H1 (cell line): Measurements from ENCODE around the gene SNAP47. TPM values are rescaled to one million over a fixed set of nuclear protein-coding genes. Genes with fewer than 3 reads are reported as not detected.

Source experiments
- CEBPB ChIP-seq: IDR thresholded peaks from 2 replicates; pipeline ENCODE4 v1.6.1; 2012; ENCODE audit warnings: low read depth, low read length
- CHD1 ChIP-seq: IDR thresholded peaks from 2 replicates; pipeline ENCODE4 v1.6.1; 2012; ENCODE audit warnings: low read depth, low read length, improper control_type of control experiment
- HDAC6 ChIP-seq: IDR thresholded peaks from one replicate; pipeline ENCODE4 v1.7.1; 2012; ENCODE audit warnings: low read depth, mild to moderate bottlenecking, inconsistent platforms, low read length, moderate library complexity
- JUN ChIP-seq: IDR thresholded peaks from 2 replicates; pipeline ENCODE4 v1.6.1; 2011; ENCODE audit warnings: low read depth, mild to moderate bottlenecking, improper control_type of control experiment, low read length
- JUND ChIP-seq: IDR thresholded peaks from 2 replicates; pipeline ENCODE4 v1.6.1; 2011; ENCODE audit warnings: mild to moderate bottlenecking, improper control_type of control experiment, low read length
- MAFK ChIP-seq: IDR thresholded peaks from 2 replicates; pipeline ENCODE4 v1.6.1; 2012; ENCODE audit warnings: low read depth, mild to moderate bottlenecking, improper control_type of control experiment, low read length
- NRF1 ChIP-seq: IDR thresholded peaks from 2 replicates; pipeline ENCODE4 v1.6.1; 2011; ENCODE audit warnings: mild to moderate bottlenecking, low read depth, low read length, improper control_type of control experiment
- TAF7 ChIP-seq: optimal IDR thresholded peaks from 2 replicates; pipeline ENCODE3; 2011; ENCODE audit warnings: low read depth, mild to moderate bottlenecking, inconsistent platforms, low read length, moderate library complexity, borderline replicate concordance
- TCF12 ChIP-seq: IDR thresholded peaks from 2 replicates; pipeline ENCODE4 v1.6.1; 2011; ENCODE audit warnings: low read depth, mild to moderate bottlenecking, low read length
- polyA plus RNA-seq, 7 experiments: library from polyadenylated mRNA; depleted of rRNA in 3 of 7; stranded (reverse) in 5 of 7; unstranded in 2 of 7; fragments of >200 nt in 5 of 7; fragments of 200-250 nt in 2 of 7; gene quantifications; 1 replicate in 5 of 7; 2 replicates in 1 of 7; 4 replicates in 1 of 7; pipeline versions ENCODE4 v1.2.1 to v1.2.3, GENCODE V29; 2011 to 2013; ENCODE audit warnings: missing spikeins in 2 of 7, mixed read lengths in 2 of 7
- total RNA-seq: library from RNA; stranded (reverse); fragmentation: NEBNext Ultra II Directional; extraction: Animal tissue kit (Norgen Biotek cat#: 25700); gene quantifications from 2 replicates; pipeline ENCODE4 v1.2.1, GENCODE V29; 2021
- TF ChIP-seq, protein P1 (sequence below): fragments of 300-600 bp; sonication (generic); IDR thresholded peaks from 2 replicates; pipeline ENCODE4 v1.7.1; 2012; ENCODE audit warnings: low read length, moderate library complexity, mild to moderate bottlenecking, inconsistent platforms; ENCODE audit not compliant: insufficient replicate concordance

SNAP47 gene
- total and polyA plus RNA-seq, 2 of the 8 experiments (the other 6 are each of a cell fraction or from before 2014, with no cell fraction given), result 37.6 to 42.2 TPM

DNA sequence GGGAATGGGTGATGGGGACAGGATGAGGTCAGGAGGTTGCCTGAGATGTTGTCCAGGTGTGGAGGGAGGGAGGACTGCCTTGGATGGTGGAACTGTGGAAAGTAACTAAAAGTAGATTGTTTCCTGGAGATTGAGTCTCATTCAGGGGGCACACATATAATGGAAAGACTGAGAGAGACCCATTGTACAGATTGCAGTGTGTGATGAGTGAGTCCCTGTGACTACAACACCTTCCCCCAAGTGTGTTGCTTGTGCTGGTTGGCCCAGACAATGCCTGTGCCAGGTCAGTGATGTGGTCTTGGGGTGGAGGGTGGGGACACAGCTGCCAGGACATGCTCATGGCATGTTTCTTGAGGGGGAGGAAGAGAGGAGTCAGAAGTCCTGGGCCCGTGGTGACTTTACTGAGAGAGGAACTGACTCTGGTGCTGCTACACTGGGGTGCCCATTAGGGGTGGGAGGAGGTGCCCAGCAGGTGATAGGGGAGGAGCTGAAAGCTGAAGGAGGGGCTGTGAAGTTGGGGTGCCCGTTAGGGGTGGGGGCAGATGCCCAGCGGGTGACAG is 5.2 kb downstream of the SNAP47 start (continued):
- TF ChIP-seq, protein P1, sequence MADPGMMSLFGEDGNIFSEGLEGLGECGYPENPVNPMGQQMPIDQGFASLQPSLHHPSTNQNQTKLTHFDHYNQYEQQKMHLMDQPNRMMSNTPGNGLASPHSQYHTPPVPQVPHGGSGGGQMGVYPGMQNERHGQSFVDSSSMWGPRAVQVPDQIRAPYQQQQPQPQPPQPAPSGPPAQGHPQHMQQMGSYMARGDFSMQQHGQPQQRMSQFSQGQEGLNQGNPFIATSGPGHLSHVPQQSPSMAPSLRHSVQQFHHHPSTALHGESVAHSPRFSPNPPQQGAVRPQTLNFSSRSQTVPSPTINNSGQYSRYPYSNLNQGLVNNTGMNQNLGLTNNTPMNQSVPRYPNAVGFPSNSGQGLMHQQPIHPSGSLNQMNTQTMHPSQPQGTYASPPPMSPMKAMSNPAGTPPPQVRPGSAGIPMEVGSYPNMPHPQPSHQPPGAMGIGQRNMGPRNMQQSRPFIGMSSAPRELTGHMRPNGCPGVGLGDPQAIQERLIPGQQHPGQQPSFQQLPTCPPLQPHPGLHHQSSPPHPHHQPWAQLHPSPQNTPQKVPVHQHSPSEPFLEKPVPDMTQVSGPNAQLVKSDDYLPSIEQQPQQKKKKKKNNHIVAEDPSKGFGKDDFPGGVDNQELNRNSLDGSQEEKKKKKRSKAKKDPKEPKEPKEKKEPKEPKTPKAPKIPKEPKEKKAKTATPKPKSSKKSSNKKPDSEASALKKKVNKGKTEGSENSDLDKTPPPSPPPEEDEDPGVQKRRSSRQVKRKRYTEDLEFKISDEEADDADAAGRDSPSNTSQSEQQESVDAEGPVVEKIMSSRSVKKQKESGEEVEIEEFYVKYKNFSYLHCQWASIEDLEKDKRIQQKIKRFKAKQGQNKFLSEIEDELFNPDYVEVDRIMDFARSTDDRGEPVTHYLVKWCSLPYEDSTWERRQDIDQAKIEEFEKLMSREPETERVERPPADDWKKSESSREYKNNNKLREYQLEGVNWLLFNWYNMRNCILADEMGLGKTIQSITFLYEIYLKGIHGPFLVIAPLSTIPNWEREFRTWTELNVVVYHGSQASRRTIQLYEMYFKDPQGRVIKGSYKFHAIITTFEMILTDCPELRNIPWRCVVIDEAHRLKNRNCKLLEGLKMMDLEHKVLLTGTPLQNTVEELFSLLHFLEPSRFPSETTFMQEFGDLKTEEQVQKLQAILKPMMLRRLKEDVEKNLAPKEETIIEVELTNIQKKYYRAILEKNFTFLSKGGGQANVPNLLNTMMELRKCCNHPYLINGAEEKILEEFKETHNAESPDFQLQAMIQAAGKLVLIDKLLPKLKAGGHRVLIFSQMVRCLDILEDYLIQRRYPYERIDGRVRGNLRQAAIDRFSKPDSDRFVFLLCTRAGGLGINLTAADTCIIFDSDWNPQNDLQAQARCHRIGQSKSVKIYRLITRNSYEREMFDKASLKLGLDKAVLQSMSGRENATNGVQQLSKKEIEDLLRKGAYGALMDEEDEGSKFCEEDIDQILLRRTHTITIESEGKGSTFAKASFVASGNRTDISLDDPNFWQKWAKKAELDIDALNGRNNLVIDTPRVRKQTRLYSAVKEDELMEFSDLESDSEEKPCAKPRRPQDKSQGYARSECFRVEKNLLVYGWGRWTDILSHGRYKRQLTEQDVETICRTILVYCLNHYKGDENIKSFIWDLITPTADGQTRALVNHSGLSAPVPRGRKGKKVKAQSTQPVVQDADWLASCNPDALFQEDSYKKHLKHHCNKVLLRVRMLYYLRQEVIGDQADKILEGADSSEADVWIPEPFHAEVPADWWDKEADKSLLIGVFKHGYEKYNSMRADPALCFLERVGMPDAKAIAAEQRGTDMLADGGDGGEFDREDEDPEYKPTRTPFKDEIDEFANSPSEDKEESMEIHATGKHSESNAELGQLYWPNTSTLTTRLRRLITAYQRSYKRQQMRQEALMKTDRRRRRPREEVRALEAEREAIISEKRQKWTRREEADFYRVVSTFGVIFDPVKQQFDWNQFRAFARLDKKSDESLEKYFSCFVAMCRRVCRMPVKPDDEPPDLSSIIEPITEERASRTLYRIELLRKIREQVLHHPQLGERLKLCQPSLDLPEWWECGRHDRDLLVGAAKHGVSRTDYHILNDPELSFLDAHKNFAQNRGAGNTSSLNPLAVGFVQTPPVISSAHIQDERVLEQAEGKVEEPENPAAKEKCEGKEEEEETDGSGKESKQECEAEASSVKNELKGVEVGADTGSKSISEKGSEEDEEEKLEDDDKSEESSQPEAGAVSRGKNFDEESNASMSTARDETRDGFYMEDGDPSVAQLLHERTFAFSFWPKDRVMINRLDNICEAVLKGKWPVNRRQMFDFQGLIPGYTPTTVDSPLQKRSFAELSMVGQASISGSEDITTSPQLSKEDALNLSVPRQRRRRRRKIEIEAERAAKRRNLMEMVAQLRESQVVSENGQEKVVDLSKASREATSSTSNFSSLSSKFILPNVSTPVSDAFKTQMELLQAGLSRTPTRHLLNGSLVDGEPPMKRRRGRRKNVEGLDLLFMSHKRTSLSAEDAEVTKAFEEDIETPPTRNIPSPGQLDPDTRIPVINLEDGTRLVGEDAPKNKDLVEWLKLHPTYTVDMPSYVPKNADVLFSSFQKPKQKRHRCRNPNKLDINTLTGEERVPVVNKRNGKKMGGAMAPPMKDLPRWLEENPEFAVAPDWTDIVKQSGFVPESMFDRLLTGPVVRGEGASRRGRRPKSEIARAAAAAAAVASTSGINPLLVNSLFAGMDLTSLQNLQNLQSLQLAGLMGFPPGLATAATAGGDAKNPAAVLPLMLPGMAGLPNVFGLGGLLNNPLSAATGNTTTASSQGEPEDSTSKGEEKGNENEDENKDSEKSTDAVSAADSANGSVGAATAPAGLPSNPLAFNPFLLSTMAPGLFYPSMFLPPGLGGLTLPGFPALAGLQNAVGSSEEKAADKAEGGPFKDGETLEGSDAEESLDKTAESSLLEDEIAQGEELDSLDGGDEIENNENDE, result no peak
- TF ChIP-seq HDAC6 (no peak), TCF12 (no peak), NRF1 (no peak), JUND (no peak), JUN (no peak), MAFK (no peak), TAF7 (no peak), CEBPB (no peak), CHD1 (no peak)
